Activated CD8-positive, alpha-beta T cell treated with anti-CD3 and anti-CD28 coated beads for 36 hours (primary cell): ENCODE results near the gene UNC5CL. TPM values are rescaled to one million over a fixed set of nuclear protein-coding genes. Genes with fewer than 3 reads are reported as not detected.

ENCODE experiments used
- ATAC-seq: fragments of 200-7000 bp; cut with Tn5 transposase; one replicate; pipeline ENCODE4 v1.10.0; 2021; ENCODE audit warnings: mild to moderate bottlenecking, moderate library complexity
- CTCF ChIA-PET: fragments of 350-600 bp; sonication (Branson Sonifier 250); formaldehyde crosslinking; loops from one replicate; lab custom pipeline; 2021; ENCODE audit warnings: antibody characterized with exemption; lab: Charles Lee
- POLR2A ChIA-PET: fragments of 350-600 bp; sonication (Branson Sonifier 250); formaldehyde crosslinking; loops from one replicate; lab custom pipeline; 2021; ENCODE audit warnings: antibody characterized with exemption; lab: Charles Lee
- DNase-seq: peaks from one replicate; pipeline ENCODE4 v3.0.0-alpha.2; 2020
- H3K27ac Mint-ChIP-seq: one replicate; pipeline ENCODE4 v1.8.0; 2021; ENCODE audit warnings: mild to moderate bottlenecking, mixed read lengths
- H3K27me3 Mint-ChIP-seq: one replicate; pipeline ENCODE4 v1.8.0; 2021; ENCODE audit warnings: mixed read lengths
- H3K36me3 Mint-ChIP-seq: one replicate; pipeline ENCODE4 v1.8.0; 2021; ENCODE audit warnings: low read depth, mixed read lengths
- H3K4me1 Mint-ChIP-seq: one replicate; pipeline ENCODE4 v1.8.0; 2021; ENCODE audit warnings: low read depth, mixed read lengths
- H3K4me3 Mint-ChIP-seq: one replicate; pipeline ENCODE4 v1.8.0; 2021; ENCODE audit warnings: mild to moderate bottlenecking, moderate library complexity, mixed read lengths
- H3K9me3 Mint-ChIP-seq: one replicate; pipeline ENCODE4 v1.8.0; 2021; ENCODE audit warnings: mixed read lengths
- CTCF ChIP-seq: fragments of 200-600 bp; IDR thresholded peaks from one replicate; pipeline ENCODE4 v1.8.0; 2022; ENCODE audit warnings: antibody characterized with exemption, mild to moderate bottlenecking
- intact Hi-C: fragments of 100-400 bp; cut with micrococcal nuclease; formaldehyde crosslinking; loops from one replicate; pipeline ENCODE4 v1.10.0; 2022
- total RNA-seq, 2 experiments: library from RNA; stranded (reverse); gene quantifications; one replicate each; pipeline ENCODE4 v1.2.3, GENCODE V29; 2021

Gene UNC5CL
- total RNA-seq, 2 experiments from 2014 or later, result 2.3 to 2.6 TPM

DNA sequence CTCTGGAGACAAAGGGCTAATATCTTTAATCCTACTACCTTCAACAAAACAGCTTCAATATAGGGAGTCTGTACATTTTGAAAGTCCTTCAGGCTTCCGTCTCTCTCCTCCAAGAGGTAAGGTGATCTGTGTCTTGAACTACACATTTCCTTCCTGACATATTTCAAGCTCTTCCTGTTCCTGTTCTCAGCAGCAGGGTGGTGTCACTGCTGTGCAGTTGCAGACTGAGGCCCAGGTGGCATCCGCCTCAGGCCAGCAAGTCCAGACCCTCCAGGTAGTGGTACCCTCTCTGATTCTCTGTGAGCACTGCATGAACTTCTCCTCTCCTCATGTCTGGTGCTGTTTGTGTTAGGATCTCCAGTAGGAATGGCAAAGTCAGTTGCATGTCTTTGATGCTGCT, 41.6 kb upstream of the UNC5CL start:
- peaks cover 49% of the 10 kb centered on the region for H3K36me3 Mint-ChIP-seq
- intact Hi-C loops, result no loop called here
- ATAC-seq, result peak; percentile 73
- H3K9me3 Mint-ChIP-seq, result no peaks in the 10 kb centered on the region
- peak overlapping the region; percentile 83 for H3K27ac Mint-ChIP-seq
- ChIA-PET POLR2A (no interaction called here), CTCF (interaction anchor here (0.6 to 1.9 kb wide), 4 partner anchors 11 to 102 kb away, joined by 3 to 7 read pairs (median 5); no protein-coding TSS in a partner anchor)
- H3K4me1 Mint-ChIP-seq, result peaks cover 59% of the 10 kb centered on the region
- TF ChIP-seq CTCF, result no peak
- no peaks in the 10 kb centered on the region for H3K27me3 Mint-ChIP-seq
- DNase-seq, result peak; percentile 17
- peak overlapping the region; percentile 33 for H3K4me3 Mint-ChIP-seq

GRCh38 chr6:41079080-41079479, 40.1 kb upstream of the UNC5CL start:
- peak overlapping the region; percentile 49 for H3K27ac Mint-ChIP-seq
- POLR2A ChIA-PET, result no interaction called here
- H3K36me3 Mint-ChIP-seq, result peaks cover 52% of the 10 kb centered on the region
- ATAC-seq, result no peak
- intact Hi-C loops, result loop anchor here (10.0 kb wide), 1 partner anchor 106 kb away; no protein-coding TSS in a partner anchor
- no peak overlapping the region for H3K4me3 Mint-ChIP-seq
- H3K9me3 Mint-ChIP-seq, result no peaks in the 10 kb centered on the region
- H3K27me3 Mint-ChIP-seq, result no peaks in the 10 kb centered on the region
- peaks cover 70% of the 10 kb centered on the region for H3K4me1 Mint-ChIP-seq
- DNase-seq, result no peak
- TF ChIP-seq CTCF, result no peak
- CTCF ChIA-PET, result interaction anchor here (1.3 to 1.9 kb wide), 3 partner anchors 13 to 104 kb away, joined by 4 to 7 read pairs (median 6); no protein-coding TSS in a partner anchor

- H3K4me1 Mint-ChIP-seq, result peaks cover 72% of the 10 kb centered on the region
- no peaks in the 10 kb centered on the region for H3K27me3 Mint-ChIP-seq
These were observed 39.1 kb upstream of the UNC5CL start for GRCh38 chr6:41078101-41078500.

DNA sequence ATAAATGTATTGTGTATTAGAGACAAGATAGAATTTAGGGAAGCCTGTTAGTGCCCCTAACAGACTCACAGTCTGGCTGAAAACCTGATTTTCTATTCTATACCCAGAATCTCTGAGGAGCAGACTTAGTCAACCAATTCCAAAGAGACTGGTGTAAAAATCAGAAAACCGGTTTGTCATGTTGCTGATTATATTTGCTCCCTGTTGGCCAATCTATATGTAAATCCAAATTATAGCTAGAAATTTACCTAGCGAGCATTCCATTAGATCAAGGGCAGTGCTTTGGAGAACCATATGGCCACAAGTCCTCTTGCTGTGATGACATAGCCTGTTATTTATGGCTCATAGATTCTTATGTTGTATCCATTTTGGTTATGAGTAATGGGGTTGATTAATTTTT, 38.5 kb upstream of the UNC5CL start:
- no peak for TF ChIP-seq CTCF
- Mint-ChIP-seq H3K4me1 (peaks cover 70% of the 10 kb centered on the region), H3K27ac (peak overlapping the region; percentile 30), H3K4me3 (no peak overlapping the region), H3K27me3 (no peaks in the 10 kb centered on the region), H3K9me3 (no peaks in the 10 kb centered on the region), H3K36me3 (peaks cover 48% of the 10 kb centered on the region)
- no peak for DNase-seq
- intact Hi-C loops, result loop anchor here (10.0 kb wide), 1 partner anchor 107 kb away; no protein-coding TSS in a partner anchor
- no peak for ATAC-seq
- ChIA-PET CTCF (interaction anchor here (1.5 to 3.1 kb wide), 4 partner anchors 10 to 242 kb away, joined by 5 to 11 read pairs (median 6); no protein-coding TSS in a partner anchor), POLR2A (no interaction called here)

More at GRCh38 chr6:41078101-41078500, 39.1 kb upstream of the UNC5CL start:
- no peak for DNase-seq
- no peak overlapping the region for H3K27ac Mint-ChIP-seq
- intact Hi-C loops, result loop anchor here (10.0 kb wide), 1 partner anchor 107 kb away; no protein-coding TSS in a partner anchor
- no peaks in the 10 kb centered on the region for H3K9me3 Mint-ChIP-seq
- ATAC-seq, result no peak
- TF ChIP-seq CTCF, result no peak
- H3K4me3 Mint-ChIP-seq, result no peak overlapping the region
- peaks cover 49% of the 10 kb centered on the region for H3K36me3 Mint-ChIP-seq
- ChIA-PET POLR2A (no interaction called here), CTCF (interaction anchor here (1.7 to 3.1 kb wide), 3 partner anchors 10 to 242 kb away, joined by 5 to 11 read pairs (median 7); no protein-coding TSS in a partner anchor)
